A549 (cell line): ENCODE data around the gene KIF5C. TPM values are rescaled to one million over a fixed set of nuclear protein-coding genes. Genes with fewer than 3 reads are reported as not detected.

Experiments
- ATAC-seq, 2 experiments: fragments of 200-7000 bp in 1 of 2; fragments of >200 bp in 1 of 2; cut with Nextera tagmentation in 1 of 2; cut with Tn5 transposase in 1 of 2; 3 replicates each; pipeline versions ENCODE4 v1.8.0 to v1.9.1; 2018 to 2020; ENCODE audit warnings: mild to moderate bottlenecking in 1 of 2, moderate library complexity in 1 of 2
- CTCF ChIA-PET: fragments of 300-600 bp; sonication (Branson Sonifier 250); formaldehyde crosslinking; extraction: SDS; loops from one replicate; lab custom pipeline; 2021; ENCODE audit warnings: antibody characterized with exemption, inconsistent platforms; lab: Yijun Ruan, JAX
- POLR2A ChIA-PET: fragments of 350-600 bp; formaldehyde crosslinking; extraction: SDS; loops from one replicate; lab custom pipeline; 2021; ENCODE audit warnings: antibody characterized with exemption, inconsistent platforms; lab: Yijun Ruan, JAX
- DNase-seq, 2 experiments: peaks; one replicate each; pipeline versions ENCODE4 v3.0.0 to v3.0.0-alpha.2; 2011 to 2016; ENCODE audit warnings: low read depth in 1 of 2, low spot score in 1 of 2
- FAIRE-seq: peaks from 2 replicates; lab custom pipeline; 2011; peaks lifted over from hg19 to GRCh38; lab: Jason Lieb, UNC
- H3K27ac ChIP-seq, 2 experiments: fragments of >200 bp; sonication (Bioruptor Twin); formaldehyde crosslinking; 3 replicates each; pipeline ENCODE4 v1.5.1; 2016 to 2017
- H3K4me1 ChIP-seq: fragments of >200 bp; sonication (Bioruptor Twin); formaldehyde crosslinking; 3 replicates; pipeline ENCODE4 v1.6.1; 2016
- H3K4me2 ChIP-seq: fragments of >200 bp; sonication (Bioruptor Twin); formaldehyde crosslinking; 3 replicates; pipeline ENCODE4 v1.6.1; 2016
- H3K4me3 ChIP-seq: fragments of >200 bp; sonication (Bioruptor Twin); formaldehyde crosslinking; 3 replicates; pipeline ENCODE4 v1.5.1; 2016
- H3K9me3 ChIP-seq: fragments of >200 bp; sonication (Bioruptor Twin); formaldehyde crosslinking; 3 replicates; pipeline ENCODE4 v1.6.1; 2016
- CBX8 ChIP-seq: fragments of 200-600 bp; sonication (generic); IDR thresholded peaks from 2 replicates; pipeline ENCODE4 v1.6.1; 2016
- CTCF ChIP-seq: fragments of >200 bp; sonication (Bioruptor Twin); formaldehyde crosslinking; IDR thresholded peaks from 3 replicates; pipeline ENCODE4 v1.5.1; 2016
- EP300 ChIP-seq, 2 experiments: fragments of >200 bp; sonication (Bioruptor Twin); formaldehyde crosslinking; IDR thresholded peaks; 2 replicates in 1 of 2; 3 replicates in 1 of 2; pipeline ENCODE4 v1.6.1; 2016 to 2017
- FOSB ChIP-seq: fragments of 250-450 bp; sonication (Bioruptor Pico); IDR thresholded peaks from 2 replicates; pipeline ENCODE4 v1.5.0; 2020; ENCODE audit warnings: mild to moderate bottlenecking, moderate library complexity
- FOSL2 ChIP-seq, 2 experiments: fragments of 450-650 bp in 1 of 2; fragments of >200 bp in 1 of 2; sonication (Bioruptor Twin) in 1 of 2; formaldehyde crosslinking; IDR thresholded peaks; 2 replicates each; pipeline versions ENCODE4 v1.5.0 to v1.6.1; 2016 to 2020; ENCODE audit warnings: mild to moderate bottlenecking in 1 of 2, moderate library complexity in 1 of 2
- FOXS1 ChIP-seq: fragments of 250-450 bp; sonication (Bioruptor Pico); IDR thresholded peaks from 2 replicates; pipeline ENCODE4 v1.5.0; 2020; ENCODE audit warnings: mild to moderate bottlenecking, moderate library complexity
- GATA3 ChIP-seq: IDR thresholded peaks from 2 replicates; pipeline ENCODE4 v1.6.1; 2012; ENCODE audit warnings: borderline replicate concordance
- HDAC2 ChIP-seq: fragments of 200-600 bp; sonication (generic); IDR thresholded peaks from 2 replicates; pipeline ENCODE4 v1.6.1; 2016
- HOXA7 ChIP-seq: fragments of 250-450 bp; sonication (Bioruptor Pico); IDR thresholded peaks from 2 replicates; pipeline ENCODE4 v1.5.0; 2020; ENCODE audit warnings: mild to moderate bottlenecking, moderate library complexity
- HOXB5 ChIP-seq: fragments of 250-450 bp; sonication (Bioruptor Pico); IDR thresholded peaks from 2 replicates; pipeline ENCODE4 v1.5.0; 2020; ENCODE audit warnings: mild to moderate bottlenecking, moderate library complexity
- KDM1A ChIP-seq: fragments of 200-600 bp; sonication (generic); IDR thresholded peaks from 2 replicates; pipeline ENCODE4 v1.6.1; 2016; ENCODE audit warnings: low read depth, mild to moderate bottlenecking
- MYC ChIP-seq: IDR thresholded peaks from 2 replicates; pipeline ENCODE4 v1.6.1; 2012; ENCODE audit warnings: mild to moderate bottlenecking, inconsistent platforms, low read length, improper control_type of control experiment, borderline replicate concordance
- NFE2L2 ChIP-seq: fragments of 150-350 bp; conservative IDR thresholded peaks from 2 replicates; pipeline ENCODE4 v1.6.1; 2014; ENCODE audit warnings: low read length
- NPAS2 ChIP-seq: fragments of 250-450 bp; sonication (Bioruptor Pico); IDR thresholded peaks from 2 replicates; pipeline ENCODE4 v1.8.0; 2022; ENCODE audit warnings: mild to moderate bottlenecking, moderate library complexity, borderline replicate concordance
- PHF8 ChIP-seq: fragments of 200-600 bp; sonication (generic); IDR thresholded peaks from 2 replicates; pipeline ENCODE4 v1.6.1; 2016; ENCODE audit warnings: low read depth, mild to moderate bottlenecking, antibody characterized with exemption, moderate library complexity, borderline replicate concordance
- POLR2A ChIP-seq: IDR thresholded peaks from 2 replicates; pipeline ENCODE4 v1.6.1; 2012; ENCODE audit warnings: mild to moderate bottlenecking, low read length
- POLR2AphosphoS2 ChIP-seq: conservative IDR thresholded peaks from 2 replicates; pipeline ENCODE4 v1.6.1; 2012; ENCODE audit warnings: low read length, improper control_type of control experiment, inconsistent platforms
- RCOR1 ChIP-seq: fragments of 150-350 bp; IDR thresholded peaks from 2 replicates; pipeline ENCODE4 v1.6.1; 2014; ENCODE audit warnings: antibody characterized with exemption, low read length, low read depth
- REST ChIP-seq: fragments of 200-600 bp; sonication (generic); IDR thresholded peaks from 2 replicates; pipeline ENCODE4 v1.6.1; 2016; ENCODE audit warnings: antibody characterized with exemption, mild to moderate bottlenecking, moderate library complexity
- USF2 ChIP-seq: fragments of 450-650 bp; IDR thresholded peaks from 2 replicates; pipeline ENCODE4 v1.6.1; 2014; ENCODE audit warnings: antibody characterized with exemption
- ZC3H11A ChIP-seq: fragments of 450-650 bp; IDR thresholded peaks from 2 replicates; pipeline ENCODE4 v1.6.1; 2014; ENCODE audit warnings: antibody characterized with exemption, mild to moderate bottlenecking
- ZSCAN20 ChIP-seq: fragments of 250-450 bp; sonication (Bioruptor Pico); IDR thresholded peaks from 2 replicates; pipeline ENCODE4 v1.8.0; 2022; ENCODE audit warnings: mild to moderate bottlenecking, moderate library complexity
- WGBS: methylation state at CpG from one replicate; pipeline ENCODE4 v1.1.6; 2017; ENCODE audit errors: missing lambda C conversion rate; 5-methylcytosine and 5-hydroxymethylcytosine counted together
- polyA plus RNA-seq, 4 experiments: library from polyadenylated mRNA; depleted of rRNA in 3 of 4; stranded (reverse); fragments of >200 nt; fragmentation: RNase III in 1 of 4; extraction: RNeasy Plus Mini Kit Qiagen cat#74134 plus additional on column Dnase treatment in 1 of 4; gene quantifications; 2 replicates in 3 of 4; 3 replicates in 1 of 4; pipeline ENCODE4 v1.2.3, GENCODE V29; 2011 to 2017

The KIF5C gene
- polyA plus RNA-seq, 2 of the 4 experiments (the other 2 are of a cell fraction): 0.27 to 0.30 TPM

GRCh38 chr2:148853458-148853857 lies 21.6 kb upstream of the KIF5C start:
- Histone ChIP-seq H3K9me3 (peaks cover 7% of the 10 kb centered on the region; the same call in 1 of the 3 replicates), H3K4me1 (no peaks in the 10 kb centered on the region), H3K27ac (no peak overlapping the region), H3K4me2 (no peak overlapping the region), H3K4me3 (no peak overlapping the region)
- ChIA-PET POLR2A (no interaction called here), CTCF (no interaction called here)
- FAIRE-seq (no peak), ATAC-seq (no peak), DNase-seq (no peak)
- no peak for TF ChIP-seq GATA3
- TF ChIP-seq FOSB (CRISPR knock-in tag): no peak
- TF ChIP-seq PHF8: no peak
- TF ChIP-seq USF2: no peak
- no peak for TF ChIP-seq MYC
- WGBS: 8% methylated on average over 2 of the region's 2 CpGs

- POLR2A ChIA-PET: no interaction called here
- no peak overlapping the region for H3K4me2 ChIP-seq
- WGBS: 36% methylated on average over 3 of the region's 3 CpGs
- H3K27ac ChIP-seq: no peak overlapping the region
- ATAC-seq (no peak), DNase-seq (no peak), FAIRE-seq (no peak)
- 0 out of 3 replicates have a peak, but pooled peaks cover 2% of the 10 kb centered on the region for H3K9me3 ChIP-seq
- H3K4me1 ChIP-seq: no peaks in the 10 kb centered on the region
- CTCF ChIA-PET: no interaction called here
- no peak for TF ChIP-seq HOXA7 (CRISPR knock-in tag)
- no peak for TF ChIP-seq NFE2L2
- no peak for TF ChIP-seq EP300 (IDR thresholded peaks at IDR 0.05)
- no peak for TF ChIP-seq KDM1A
- TF ChIP-seq CBX8: no peak
- TF ChIP-seq FOSB (CRISPR knock-in tag): no peak
- TF ChIP-seq ZC3H11A: no peak
- no peak for TF ChIP-seq MYC
- no peak for TF ChIP-seq RCOR1
- no peak for TF ChIP-seq FOXS1 (CRISPR knock-in tag)
- no peak for TF ChIP-seq POLR2A
- TF ChIP-seq HOXB5 (CRISPR knock-in tag): no peak
- TF ChIP-seq NPAS2 (CRISPR knock-in tag): no peak
- TF ChIP-seq CTCF: no peak
- TF ChIP-seq HDAC2: no peak
- TF ChIP-seq ZSCAN20 (CRISPR knock-in tag): no peak
- no peak for TF ChIP-seq FOSL2 (IDR thresholded peaks at IDR 0.05)
- no peak for TF ChIP-seq FOSL2 (CRISPR knock-in tag; IDR thresholded peaks at IDR 0.05)
- TF ChIP-seq REST: no peak
- no peak for TF ChIP-seq POLR2AphosphoS2
- H3K4me3 ChIP-seq: no peak overlapping the region
These were observed 15.0 kb upstream of the KIF5C start for GRCh38 chr2:148860037-148860436.
